GM12872 (cell line): ENCODE measurements around the gene CEBPB.

Experiments
- CTCF ChIP-seq: IDR thresholded peaks from 3 replicates; pipeline ENCODE4 v1.5.1; 2011; ENCODE audit warnings: low read depth, mild to moderate bottlenecking, low read length, moderate library complexity; ENCODE audit not compliant: insufficient read depth

The CEBPB gene

GRCh38 chr20:50146732-50147662, 43.6 kb upstream of the CEBPB start:
- no peak for TF ChIP-seq CTCF

- TF ChIP-seq CTCF = no peak
These were observed 41.0 kb upstream of the CEBPB start for GRCh38 chr20:50149481-50150254.

DNA sequence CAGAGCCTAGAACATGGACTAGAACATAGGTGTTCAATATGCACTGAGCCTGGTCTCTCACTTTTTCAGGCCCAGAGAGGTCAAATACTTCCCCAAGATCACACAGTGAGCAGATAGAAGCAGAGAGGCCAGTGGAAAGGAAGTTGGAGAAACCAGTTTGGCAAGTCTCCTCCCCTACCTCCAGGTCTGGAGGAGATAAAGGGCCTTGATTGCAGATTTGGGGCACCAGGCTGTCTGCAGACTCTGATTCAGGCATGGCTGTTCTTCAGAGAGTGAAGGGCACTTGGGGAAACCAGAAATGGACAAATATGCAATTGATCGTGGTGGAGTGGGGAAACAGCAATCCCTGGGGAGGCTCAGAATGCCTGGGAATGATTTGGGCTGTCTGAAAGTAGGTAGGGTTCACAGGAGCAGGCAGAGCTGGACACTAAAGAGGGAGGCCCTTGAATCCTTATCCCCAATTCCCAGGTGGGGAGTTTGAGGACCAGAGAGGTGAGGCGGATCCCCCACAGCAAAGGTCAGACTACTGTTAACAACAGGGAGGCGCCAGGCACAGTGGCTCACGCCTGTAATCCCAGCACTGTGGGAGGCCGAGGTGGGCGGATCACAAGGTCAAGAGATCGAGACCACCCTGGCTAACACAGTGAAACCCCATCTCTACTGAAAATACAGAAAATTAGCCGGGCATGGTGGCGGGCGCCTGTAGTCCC, 39.4 kb upstream of the CEBPB start:
- TF ChIP-seq CTCF = no peak

GRCh38 chr20:50152394-50153152, 38.1 kb upstream of the CEBPB start:
- no peak for TF ChIP-seq CTCF

GRCh38 chr20:50153153-50153499, 37.5 kb upstream of the CEBPB start:
- no peak for TF ChIP-seq CTCF

- TF ChIP-seq CTCF = no peak
These were observed 36.9 kb upstream of the CEBPB start, which contains the start of gene PEDS1 for GRCh38 chr20:50153500-50154377. TSS of gene PEDS1 (minus strand) at chr20:50153723. CDS start at chr20:50153637, 86 bp downstream.
